GM21360 (cell line): ENCODE measurements around the gene TOMM70.
A peak's percentile ranks its signal among the peaks of the same experiment; 100 is the strongest.
"Not testable (repeated sequence)": the region's sequence is repeated elsewhere in the genome, so short reads cannot be mapped to it uniquely, and the experiment has no call there.

Experiments
- ATAC-seq: cut with Tn5 transposase; IDR thresholded peaks from one replicate; pipeline ENCODE4 v1.9.1; 2021; ENCODE audit warnings: mild to moderate bottlenecking, moderate library complexity; ENCODE audit not compliant: unreplicated experiment

The TOMM70 gene

GRCh38 chr3:100366424-100366823 lies 34.5 kb downstream of the TOMM70 start:
- ATAC-seq = no peak

GRCh38 chr3:100364421-100364820 lies 36.5 kb downstream of the TOMM70 start:
- ATAC-seq = no peak

GRCh38 chr3:100361897-100362296 lies 39.0 kb downstream of the TOMM70 start:
- ATAC-seq = no peak

- ATAC-seq = no peak
Measured at GRCh38 chr3:100360757-100361496, 40.0 kb downstream of the TOMM70 start.

GRCh38 chr3:100359035-100359434 lies 41.9 kb downstream of the TOMM70 start:
- ATAC-seq = no peak

- no peak for ATAC-seq
Measured at GRCh38 chr3:100358413-100358812, 42.5 kb downstream of the TOMM70 start.

- no peak for ATAC-seq
Measured at GRCh38 chr3:100354850-100355249, 46.0 kb downstream of the TOMM70 start.

GRCh38 chr3:100352296-100353231 lies 48.3 kb downstream of the TOMM70 start:
- ATAC-seq = no peak

- not testable (repeated sequence) for ATAC-seq
Measured at GRCh38 chr3:100351770-100352169, 49.1 kb downstream of the TOMM70 start.

- ATAC-seq = no peak
Measured at GRCh38 chr3:100348727-100349126, 52.2 kb downstream of the TOMM70 start.

- ATAC-seq = no peak
Measured at GRCh38 chr3:100340527-100340926, 60.4 kb downstream of the TOMM70 start.

GRCh38 chr3:100339786-100340185 lies 61.1 kb downstream of the TOMM70 start:
- ATAC-seq = no peak

- no peak for ATAC-seq
Measured at GRCh38 chr3:100338911-100339310, 62.0 kb downstream of the TOMM70 start.

- ATAC-seq = not testable (repeated sequence)
Measured at GRCh38 chr3:100336229-100336628, 64.7 kb downstream of the TOMM70 start.

- peak; percentile 40 for ATAC-seq
Measured at GRCh38 chr3:100335434-100335833, 65.5 kb downstream of the TOMM70 start.

GRCh38 chr3:100334488-100335351 lies 66.2 kb downstream of the TOMM70 start, which contains the start of gene NIT2:
Gene NIT2, plus strand, starts transcription at chr3:100334757. Its CDS starts 35 bp downstream, at chr3:100334792.
- peak; percentile 95 for ATAC-seq

- peak; percentile 13 for ATAC-seq
Measured at GRCh38 chr3:100333970-100334487, 66.9 kb downstream of the TOMM70 start.

GRCh38 chr3:100333051-100333450 lies 67.8 kb downstream of the TOMM70 start:
- no peak for ATAC-seq

- ATAC-seq = no peak
Measured at GRCh38 chr3:100331660-100332059, 69.2 kb downstream of the TOMM70 start.

GRCh38 chr3:100330651-100331050 lies 70.2 kb downstream of the TOMM70 start:
- no peak for ATAC-seq
